GM18870 (cell line): ENCODE results near the gene SUGT1.

Source experiments
- ATAC-seq: cut with Tn5 transposase; IDR thresholded peaks from one replicate; pipeline ENCODE4 v1.9.1; 2021; ENCODE audit warnings: moderate library complexity; ENCODE audit not compliant: unreplicated experiment

The SUGT1 gene

GRCh38 chr13:52736891-52737290, 84.3 kb downstream of the SUGT1 start:
- ATAC-seq: no peak

DNA sequence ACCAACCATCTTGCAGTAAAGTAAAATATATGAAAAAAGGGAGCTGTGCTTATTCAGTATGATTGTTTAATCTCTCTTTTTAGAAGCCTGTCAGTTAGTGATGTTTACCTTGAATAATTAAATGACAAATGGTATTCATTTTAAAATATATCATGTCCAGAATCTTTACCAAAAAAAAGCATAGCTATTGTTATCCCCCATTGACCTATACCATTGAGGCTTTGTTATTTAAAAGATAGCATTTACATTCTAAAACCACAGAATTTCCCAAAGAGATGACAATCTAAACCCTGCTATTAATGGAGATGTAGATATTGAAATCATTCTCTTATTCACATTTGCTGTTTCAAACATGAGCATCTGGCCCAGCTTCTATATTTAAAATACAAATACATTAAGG, 84.8 kb downstream of the SUGT1 start:
- no peak for ATAC-seq

DNA sequence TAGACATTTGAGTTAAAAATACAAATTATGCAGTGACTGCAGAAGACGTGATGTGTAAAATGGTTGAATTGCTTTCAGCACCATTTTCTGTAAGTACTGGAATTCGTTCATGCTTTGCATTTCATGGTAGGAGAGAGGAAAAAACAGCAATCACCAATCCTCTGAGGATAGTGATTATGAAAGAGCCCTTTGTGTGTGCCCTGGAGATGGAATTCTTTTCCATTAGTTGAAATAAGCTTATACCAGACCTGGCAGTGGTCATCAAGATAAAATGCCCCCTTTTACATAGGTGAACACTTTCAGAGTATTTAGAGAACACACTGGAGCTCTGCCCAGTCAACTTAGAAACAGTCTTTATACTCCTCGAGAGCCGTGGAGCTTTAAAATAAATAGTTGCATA, 85.3 kb downstream of the SUGT1 start:
- no peak for ATAC-seq

- ATAC-seq: no peak
Measured at GRCh38 chr13:52738719-52739467, 86.3 kb downstream of the SUGT1 start.

GRCh38 chr13:52739468-52740071, 86.9 kb downstream of the SUGT1 start, which contains the start of gene CNMD:
CNMD (minus strand) TSS chr13:52739820; CDS start chr13:52739701, 119 bp downstream.
- ATAC-seq: no peak

- ATAC-seq: no peak
Measured at GRCh38 chr13:52743569-52743968, 90.9 kb downstream of the SUGT1 start.

- no peak for ATAC-seq
Measured at GRCh38 chr13:52743988-52744387, 91.4 kb downstream of the SUGT1 start.

- ATAC-seq: no peak
Measured at GRCh38 chr13:52744842-52745375, 92.3 kb downstream of the SUGT1 start.

- no peak for ATAC-seq
Measured at GRCh38 chr13:52746141-52746540, 93.5 kb downstream of the SUGT1 start.

DNA sequence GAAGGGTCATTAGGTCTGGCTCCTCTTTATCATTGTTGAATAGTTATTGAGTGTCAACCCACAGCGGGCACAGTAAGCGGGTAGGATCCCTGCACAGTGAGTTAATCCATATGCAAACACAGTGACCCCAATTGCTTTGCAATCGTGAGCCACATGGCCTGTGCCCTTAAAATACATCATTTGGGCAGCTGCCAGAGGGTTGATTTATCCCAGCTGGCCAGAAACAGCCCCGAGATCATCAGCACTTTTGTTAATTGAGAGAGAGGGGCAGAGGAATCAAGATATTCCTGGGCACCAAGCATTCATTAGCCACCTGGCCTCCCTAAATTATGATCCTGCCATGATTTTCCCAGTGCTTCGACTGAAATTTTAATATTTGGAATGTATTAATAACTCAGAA, 96.8 kb downstream of the SUGT1 start:
- no peak for ATAC-seq
